Mesodermal cell (in vitro differentiated cells): Measurements from ENCODE around the gene MACROD2.

Experiments
- H3K27ac ChIP-seq: 2 replicates; pipeline ENCODE4 v1.7.0; 2013; ENCODE audit warnings: mild to moderate bottlenecking, low read depth, low read length, moderate library complexity; ENCODE audit not compliant: severe bottlenecking
- H3K36me3 ChIP-seq: 2 replicates; pipeline ENCODE4 v1.7.1; 2013; ENCODE audit warnings: mild to moderate bottlenecking, low read length, moderate library complexity; ENCODE audit not compliant: control insufficient read depth, insufficient read depth
- H3K4me1 ChIP-seq: one replicate; pipeline ENCODE4 v1.7.1; 2013; ENCODE audit warnings: mild to moderate bottlenecking, low read length; ENCODE audit not compliant: insufficient read depth, control insufficient read depth, poor library complexity, severe bottlenecking
- H3K4me3 ChIP-seq: 2 replicates; pipeline ENCODE4 v1.7.0; 2013; ENCODE audit warnings: low read length, control low read depth, mild to moderate bottlenecking; ENCODE audit not compliant: insufficient read depth, poor library complexity, severe bottlenecking; ENCODE audit errors: extremely low read depth
- H3K9me3 ChIP-seq: 2 replicates; pipeline ENCODE4 v1.7.1; 2013; ENCODE audit warnings: mild to moderate bottlenecking, low read length, moderate library complexity; ENCODE audit not compliant: control insufficient read depth
- WGBS, 2 experiments: methylation state at CpG; one replicate each; pipeline ENCODE4 v1.1.5; 2013; ENCODE audit warnings: missing lambda C conversion rate in 2 of 2; ENCODE audit not compliant: insufficient coverage in 2 of 2; 5-methylcytosine and 5-hydroxymethylcytosine counted together

MACROD2 gene

GRCh38 chr20:15099130-15099529 lies 1103.8 kb downstream of the MACROD2 start:
- H3K9me3 ChIP-seq: no peaks in the 10 kb centered on the region
- H3K27ac ChIP-seq: no peak overlapping the region
- WGBS, 2 experiments: no CpG with 5 or more reads among the region's 1 CpG
- H3K36me3 ChIP-seq: no peaks in the 10 kb centered on the region
- no peaks in the 10 kb centered on the region for H3K4me1 ChIP-seq
- H3K4me3 ChIP-seq: no peak overlapping the region

GRCh38 chr20:15100506-15101160 lies 1105.3 kb downstream of the MACROD2 start:
- H3K36me3 ChIP-seq: no peaks in the 10 kb centered on the region
- H3K4me1 ChIP-seq: no peaks in the 10 kb centered on the region
- H3K4me3 ChIP-seq: no peak overlapping the region
- no peaks in the 10 kb centered on the region for H3K9me3 ChIP-seq
- H3K27ac ChIP-seq: no peak overlapping the region

DNA sequence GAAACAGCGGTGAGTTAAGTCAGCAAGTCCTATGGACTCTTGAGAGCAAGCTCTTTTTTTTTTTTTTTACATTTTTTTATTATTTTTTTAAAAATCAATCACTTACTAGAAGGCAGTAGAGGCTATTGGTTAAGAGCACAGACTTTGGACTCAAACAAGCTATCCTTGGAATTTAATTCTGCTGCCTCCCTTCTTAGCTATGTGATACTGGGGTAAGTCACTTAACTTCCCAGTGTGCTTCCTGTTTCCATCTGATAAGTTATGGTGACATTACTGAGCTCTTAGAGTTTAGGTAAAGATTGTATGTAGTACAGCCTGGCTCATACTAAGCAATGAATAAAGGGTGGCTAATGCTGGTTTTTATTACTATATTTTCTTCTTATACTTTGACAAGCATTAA lies 1112.6 kb downstream of the MACROD2 start:
- H3K36me3 ChIP-seq: no peaks in the 10 kb centered on the region
- WGBS, 2 experiments: no CpG with 5 or more reads among the region's 1 CpG
- no peak overlapping the region for H3K4me3 ChIP-seq
- H3K4me1 ChIP-seq: no peaks in the 10 kb centered on the region
- no peaks in the 10 kb centered on the region for H3K9me3 ChIP-seq
- H3K27ac ChIP-seq: no peak overlapping the region

DNA sequence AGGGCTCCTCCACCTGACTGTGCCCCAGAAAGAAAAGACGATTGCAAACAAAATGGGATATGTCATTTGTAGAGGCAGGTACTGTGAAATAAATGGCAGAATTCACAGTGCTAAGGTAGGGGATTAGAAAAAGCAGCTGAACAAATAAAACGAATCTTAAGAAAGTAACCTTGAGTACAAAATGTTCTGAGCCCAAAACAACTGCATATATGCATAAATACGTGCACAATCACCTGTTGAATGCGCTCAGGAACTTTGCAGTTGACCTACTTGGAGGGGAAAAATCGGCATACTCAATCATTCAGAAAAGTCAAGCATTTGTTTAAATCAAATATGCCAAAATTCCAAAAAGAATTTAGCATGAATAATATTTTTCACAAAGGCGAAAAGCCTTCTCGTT lies 1114.2 kb downstream of the MACROD2 start:
- no peak overlapping the region for H3K4me3 ChIP-seq
- no peaks in the 10 kb centered on the region for H3K4me1 ChIP-seq
- H3K27ac ChIP-seq: no peak overlapping the region
- H3K36me3 ChIP-seq: no peaks in the 10 kb centered on the region
- WGBS, 2 experiments: 92% methylated on average over 3 to 6 of the region's 7 CpGs
- H3K9me3 ChIP-seq: no peaks in the 10 kb centered on the region

DNA sequence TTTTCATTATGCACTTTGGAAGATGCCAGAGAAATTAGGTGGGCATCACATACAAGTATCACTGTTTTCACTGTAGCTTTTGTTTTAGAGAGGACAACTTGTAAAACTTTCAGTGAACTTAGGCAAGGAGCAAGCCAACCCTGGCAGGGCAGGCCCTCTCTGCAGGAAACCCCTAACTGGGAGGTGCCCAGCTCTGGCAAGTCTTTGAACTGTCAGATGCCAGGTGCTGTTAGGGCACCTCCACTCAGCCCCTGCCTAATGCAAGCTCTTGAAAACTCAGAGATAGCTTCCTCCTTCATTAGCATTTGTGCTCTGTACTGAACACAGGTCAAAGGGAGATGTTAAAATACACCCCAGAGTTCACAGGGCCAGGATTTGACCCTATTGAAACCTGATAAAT lies 1116.3 kb downstream of the MACROD2 start:
- Histone ChIP-seq H3K36me3 (no peaks in the 10 kb centered on the region), H3K4me3 (no peak overlapping the region)

GRCh38 chr20:15113144-15113773 lies 1117.9 kb downstream of the MACROD2 start:
- Histone ChIP-seq H3K27ac (no peak overlapping the region), H3K36me3 (no peaks in the 10 kb centered on the region), H3K4me3 (no peak overlapping the region), H3K4me1 (no peaks in the 10 kb centered on the region), H3K9me3 (no peaks in the 10 kb centered on the region)
- 100% methylated on average over 1 of the region's 1 CpG; no CpG with 5 or more reads in 1 of the 2 experiments for WGBS, 2 experiments

More for the DNA sequence above, 1116.3 kb downstream of the MACROD2 start:
- H3K9me3 ChIP-seq: no peaks in the 10 kb centered on the region
- H3K27ac ChIP-seq: no peak overlapping the region
- H3K4me1 ChIP-seq: no peaks in the 10 kb centered on the region

- Histone ChIP-seq H3K27ac (no peak overlapping the region), H3K4me1 (no peaks in the 10 kb centered on the region), H3K9me3 (no peaks in the 10 kb centered on the region), H3K4me3 (no peak overlapping the region), H3K36me3 (no peaks in the 10 kb centered on the region)
- WGBS, 2 experiments: no CpG with 5 or more reads among the region's 4 CpGs
Observed at GRCh38 chr20:15119852-15120487, 1124.7 kb downstream of the MACROD2 start.

DNA sequence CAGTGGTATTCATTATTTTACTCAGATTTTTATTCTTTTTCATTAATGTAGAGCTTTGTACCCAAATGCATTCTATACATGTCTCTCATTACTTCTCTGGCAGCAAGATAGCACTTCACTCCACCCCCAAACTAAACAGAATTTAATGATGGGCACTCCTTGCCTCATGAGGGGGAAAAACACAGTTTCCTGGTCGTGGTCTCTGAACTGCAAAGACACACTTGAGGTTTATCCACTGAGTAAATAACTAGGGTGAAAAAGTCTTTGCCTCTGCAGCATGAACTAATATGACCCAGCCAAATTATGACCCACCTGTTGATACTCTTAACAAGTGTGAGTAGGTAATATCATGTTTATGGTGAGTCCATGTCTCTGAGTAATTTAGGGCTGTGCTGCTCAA lies 1127.3 kb downstream of the MACROD2 start:
- no peaks in the 10 kb centered on the region for H3K4me1 ChIP-seq
- H3K27ac ChIP-seq: no peak overlapping the region
- no peak overlapping the region for H3K4me3 ChIP-seq
- H3K36me3 ChIP-seq: no peaks in the 10 kb centered on the region
- no CpG with 5 or more reads among the region's 1 CpG for WGBS, 2 experiments
- H3K9me3 ChIP-seq: no peaks in the 10 kb centered on the region

DNA sequence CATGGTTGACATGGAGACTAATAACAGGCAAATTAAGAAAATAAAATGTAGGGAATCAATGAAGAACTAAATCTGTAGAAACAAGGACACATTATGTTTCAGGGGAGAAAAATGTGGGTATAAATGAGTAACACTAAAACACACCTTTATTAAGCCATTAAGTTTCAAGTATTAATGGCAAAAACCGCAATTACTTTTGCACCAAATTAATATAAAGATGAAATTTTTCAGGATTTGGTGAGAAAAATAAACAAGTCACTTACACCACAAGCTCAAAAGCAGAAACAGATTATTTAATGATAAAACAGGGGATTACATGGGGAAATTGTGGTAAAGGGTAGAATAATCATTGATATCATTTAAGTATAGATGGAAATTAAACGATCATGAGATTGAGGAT lies 1135.9 kb downstream of the MACROD2 start:
- WGBS, 2 experiments: no CpG with 5 or more reads among the region's 2 CpGs
- Histone ChIP-seq H3K9me3 (no peaks in the 10 kb centered on the region), H3K36me3 (no peaks in the 10 kb centered on the region), H3K27ac (no peak overlapping the region), H3K4me1 (no peaks in the 10 kb centered on the region), H3K4me3 (no peak overlapping the region)

GRCh38 chr20:15138548-15139126 lies 1143.3 kb downstream of the MACROD2 start:
- no peaks in the 10 kb centered on the region for H3K36me3 ChIP-seq

GRCh38 chr20:15139522-15139921 lies 1144.2 kb downstream of the MACROD2 start:
- no peak overlapping the region for H3K27ac ChIP-seq
- 83 to 94% methylated on average over 1 to 2 of the region's 2 CpGs for WGBS, 2 experiments
- H3K36me3 ChIP-seq: no peaks in the 10 kb centered on the region
- no peaks in the 10 kb centered on the region for H3K9me3 ChIP-seq
- no peak overlapping the region for H3K4me3 ChIP-seq
- H3K4me1 ChIP-seq: no peaks in the 10 kb centered on the region

More at GRCh38 chr20:15138548-15139126, 1143.3 kb downstream of the MACROD2 start:
- Histone ChIP-seq H3K9me3 (no peaks in the 10 kb centered on the region), H3K4me3 (no peak overlapping the region), H3K27ac (no peak overlapping the region), H3K4me1 (no peaks in the 10 kb centered on the region)
- WGBS, 2 experiments: 81 to 100% methylated on average over 1 to 3 of the region's 4 CpGs
